CD8-positive, alpha-beta memory T cell (primary cell): ENCODE measurements around the gene BOC. TPM values are rescaled to one million over a fixed set of nuclear protein-coding genes. Genes with fewer than 3 reads are reported as not detected.
"Not testable (repeated sequence)": the region's sequence is repeated elsewhere in the genome, so short reads cannot be mapped to it uniquely, and the experiment has no call there.

Experiments used
- CTCF ChIA-PET: fragments of 350-600 bp; sonication (Branson Sonifier 250); formaldehyde crosslinking; loops from one replicate; lab custom pipeline; 2021; ENCODE audit warnings: antibody characterized with exemption; lab: Charles Lee
- POLR2A ChIA-PET: fragments of 350-600 bp; sonication (Branson Sonifier 250); formaldehyde crosslinking; loops from one replicate; lab custom pipeline; 2021; ENCODE audit warnings: antibody characterized with exemption; lab: Charles Lee
- DNase-seq, 5 donors: peaks; one replicate each; pipeline versions ENCODE4 v3.0.0 to v3.0.0-alpha.2; 2020 to 2022; ENCODE audit warnings: mixed read lengths in 1 of 5
- H3K27ac ChIP-seq: one replicate; pipeline ENCODE4 v1.7.0; 2013; ENCODE audit warnings: low read depth, mild to moderate bottlenecking, low read length, moderate library complexity
- H3K27me3 ChIP-seq: 2 replicates; pipeline ENCODE4 v1.7.0; 2013; ENCODE audit warnings: low read length, mild to moderate bottlenecking; ENCODE audit not compliant: insufficient read depth, poor library complexity, severe bottlenecking
- H3K36me3 ChIP-seq: 2 replicates; pipeline ENCODE4 v1.7.0; 2013; ENCODE audit warnings: mild to moderate bottlenecking, low read length, moderate library complexity; ENCODE audit not compliant: insufficient read depth
- H3K4me1 ChIP-seq: 2 replicates; pipeline ENCODE4 v1.7.0; 2013; ENCODE audit warnings: mild to moderate bottlenecking, low read length, moderate library complexity; ENCODE audit not compliant: insufficient read depth
- H3K4me3 ChIP-seq: 2 replicates; pipeline ENCODE4 v1.7.0; 2013; ENCODE audit warnings: mild to moderate bottlenecking, low read length
- H3K9me3 ChIP-seq: 2 replicates; pipeline ENCODE4 v1.7.0; 2013; ENCODE audit warnings: mild to moderate bottlenecking, low read length
- H3K27ac Mint-ChIP-seq, 8 donors: one replicate each; pipeline ENCODE4 v1.8.0; 2020 to 2021; ENCODE audit warnings: mixed read lengths in 8 of 8, mild to moderate bottlenecking in 6 of 8, inconsistent platforms in 3 of 8, moderate library complexity in 3 of 8
- H3K27me3 Mint-ChIP-seq, 2 donors: one replicate each; pipeline ENCODE4 v1.8.0; 2020 to 2021; ENCODE audit warnings: mixed read lengths in 2 of 2, mild to moderate bottlenecking in 1 of 2, moderate library complexity in 1 of 2
- H3K36me3 Mint-ChIP-seq, 3 donors: one replicate each; pipeline ENCODE4 v1.8.0; 2020 to 2021; ENCODE audit warnings: mixed read lengths in 3 of 3, inconsistent platforms in 1 of 3, mild to moderate bottlenecking in 1 of 3
- H3K4me1 Mint-ChIP-seq, 3 donors: one replicate each; pipeline ENCODE4 v1.8.0; 2020 to 2021; ENCODE audit warnings: mixed read lengths in 3 of 3, inconsistent platforms in 1 of 3, mild to moderate bottlenecking in 1 of 3
- H3K4me3 Mint-ChIP-seq, 7 donors: one replicate each; pipeline ENCODE4 v1.8.0; 2020 to 2021; ENCODE audit warnings: mixed read lengths in 7 of 7, mild to moderate bottlenecking in 6 of 7, moderate library complexity in 4 of 7, inconsistent platforms in 2 of 7
- H3K9me3 Mint-ChIP-seq, 5 donors: one replicate each; pipeline ENCODE4 v1.8.0; 2020 to 2022; ENCODE audit warnings: mixed read lengths in 5 of 5, mild to moderate bottlenecking in 3 of 5, moderate library complexity in 2 of 5, inconsistent platforms in 1 of 5
- polyA plus RNA-seq: library from polyadenylated mRNA; unstranded; fragments of 300-500 nt; fragmentation: Illumina TruSeq; gene quantifications from one replicate; pipeline ENCODE4 v1.2.3, GENCODE V29; 2021
- total RNA-seq, 2 experiments: library from RNA; stranded (reverse); gene quantifications; one replicate each; pipeline ENCODE4 v1.2.3, GENCODE V29; 2021

BOC gene
- total and polyA plus RNA-seq, 3 experiments from 2014 or later, result not detected

GRCh38 chr3:113169891-113170452 lies 41.4 kb upstream of the BOC start:
- H3K9me3 ChIP-seq, result no peaks in the 10 kb centered on the region
- H3K4me3 ChIP-seq, result no peak overlapping the region
- Mint-ChIP-seq H3K36me3 (no peaks in the 10 kb centered on the region), H3K4me1 (no peaks in the 10 kb centered on the region), H3K9me3 (peaks cover 0 to 5% (median 0%) of the 10 kb centered on the region in 5 donors), H3K4me3 (no peak overlapping the region), H3K27me3 (peaks cover 4 to 12% of the 10 kb centered on the region in 2 donors), H3K27ac (no peak overlapping the region)
- no peaks in the 10 kb centered on the region for H3K36me3 ChIP-seq
- ChIA-PET POLR2A (no interaction called here), CTCF (no interaction called here)
- no peaks in the 10 kb centered on the region for H3K27me3 ChIP-seq
- DNase-seq, result no peak
- no peaks in the 10 kb centered on the region for H3K4me1 ChIP-seq
- no peak overlapping the region for H3K27ac ChIP-seq

- POLR2A ChIA-PET, result no interaction called here
- no peak overlapping the region for H3K4me3 ChIP-seq
- no peaks in the 10 kb centered on the region for H3K4me1 ChIP-seq
- H3K27me3 ChIP-seq, result no peaks in the 10 kb centered on the region
- Mint-ChIP-seq H3K4me3 (no peak overlapping the region), H3K36me3 (no peaks in the 10 kb centered on the region), H3K27me3 (peaks cover 1 to 17% of the 10 kb centered on the region in 2 donors), H3K9me3 (peaks cover 0 to 5% (median 0%) of the 10 kb centered on the region in 5 donors), H3K27ac (no peak overlapping the region), H3K4me1 (no peaks in the 10 kb centered on the region)
- H3K9me3 ChIP-seq, result no peaks in the 10 kb centered on the region
- no peak overlapping the region for H3K27ac ChIP-seq
- H3K36me3 ChIP-seq, result no peaks in the 10 kb centered on the region
- CTCF ChIA-PET, result no interaction called here
- no peak for DNase-seq
These were observed 40.6 kb upstream of the BOC start for GRCh38 chr3:113170771-113171170.

GRCh38 chr3:113171675-113172300 lies 39.6 kb upstream of the BOC start:
- DNase-seq, POLR2A ChIA-PET, CTCF ChIA-PET: not testable (repeated sequence)

GRCh38 chr3:113173102-113173501 lies 38.3 kb upstream of the BOC start:
- Mint-ChIP-seq H3K4me3 (no peak overlapping the region), H3K9me3 (peaks cover 0 to 5% (median 0%) of the 10 kb centered on the region in 5 donors), H3K36me3 (no peaks in the 10 kb centered on the region), H3K4me1 (no peaks in the 10 kb centered on the region), H3K27ac (no peak overlapping the region), H3K27me3 (peaks cover 1 to 19% of the 10 kb centered on the region in 2 donors)
- Histone ChIP-seq H3K9me3 (no peaks in the 10 kb centered on the region), H3K4me1 (no peaks in the 10 kb centered on the region), H3K4me3 (no peak overlapping the region), H3K36me3 (no peaks in the 10 kb centered on the region), H3K27ac (no peak overlapping the region), H3K27me3 (no peaks in the 10 kb centered on the region)
- ChIA-PET POLR2A (no interaction called here), CTCF (no interaction called here)
- no peak for DNase-seq

More at GRCh38 chr3:113171675-113172300, 39.6 kb upstream of the BOC start:
- H3K36me3 Mint-ChIP-seq, H3K4me1 Mint-ChIP-seq, H3K9me3 Mint-ChIP-seq, H3K4me3 ChIP-seq, H3K4me1 ChIP-seq, H3K27ac ChIP-seq, H3K27ac Mint-ChIP-seq, H3K9me3 ChIP-seq, H3K4me3 Mint-ChIP-seq, H3K27me3 ChIP-seq, H3K36me3 ChIP-seq: not testable (repeated sequence)
- H3K27me3 Mint-ChIP-seq, result peaks cover 1 to 19% of the 10 kb centered on the region in 2 donors

- Histone ChIP-seq H3K4me3 (no peak overlapping the region), H3K36me3 (no peaks in the 10 kb centered on the region), H3K27ac (no peak overlapping the region), H3K27me3 (no peaks in the 10 kb centered on the region), H3K4me1 (no peaks in the 10 kb centered on the region), H3K9me3 (no peaks in the 10 kb centered on the region)
- H3K9me3 Mint-ChIP-seq, result peaks cover 0 to 5% (median 0%) of the 10 kb centered on the region in 5 donors
- no peak for DNase-seq
- ChIA-PET CTCF (no interaction called here), POLR2A (no interaction called here)
- no peak overlapping the region for H3K27ac Mint-ChIP-seq
- no peaks in the 10 kb centered on the region for H3K4me1 Mint-ChIP-seq
- peaks cover 1 to 19% of the 10 kb centered on the region in 2 donors for H3K27me3 Mint-ChIP-seq
- no peaks in the 10 kb centered on the region for H3K36me3 Mint-ChIP-seq
- H3K4me3 Mint-ChIP-seq, result no peak overlapping the region
These were observed 37.1 kb upstream of the BOC start for GRCh38 chr3:113174304-113174703.

GRCh38 chr3:113174801-113175485 lies 36.4 kb upstream of the BOC start:
- H3K27ac Mint-ChIP-seq, result no peak overlapping the region
- ChIA-PET CTCF (no interaction called here), POLR2A (no interaction called here)
- H3K4me3 Mint-ChIP-seq, result no peak overlapping the region
- DNase-seq, result no peak
- Histone ChIP-seq H3K36me3 (no peaks in the 10 kb centered on the region), H3K27ac (no peak overlapping the region), H3K4me1 (no peaks in the 10 kb centered on the region), H3K27me3 (no peaks in the 10 kb centered on the region), H3K4me3 (no peak overlapping the region), H3K9me3 (no peaks in the 10 kb centered on the region)
- peaks cover 0 to 5% (median 0%) of the 10 kb centered on the region in 5 donors for H3K9me3 Mint-ChIP-seq
- no peaks in the 10 kb centered on the region for H3K36me3 Mint-ChIP-seq
- H3K27me3 Mint-ChIP-seq, result peaks cover 1 to 19% of the 10 kb centered on the region in 2 donors
- no peaks in the 10 kb centered on the region for H3K4me1 Mint-ChIP-seq

GRCh38 chr3:113177526-113177925 lies 33.8 kb upstream of the BOC start:
- H3K4me1 Mint-ChIP-seq, result no peaks in the 10 kb centered on the region
- no peaks in the 10 kb centered on the region for H3K4me1 ChIP-seq
- CTCF ChIA-PET, result no interaction called here
- H3K27ac Mint-ChIP-seq, result no peak overlapping the region
- H3K4me3 Mint-ChIP-seq, result no peak overlapping the region
- no peaks in the 10 kb centered on the region for H3K9me3 ChIP-seq
- no peak overlapping the region for H3K27ac ChIP-seq
- H3K27me3 ChIP-seq, result no peaks in the 10 kb centered on the region
- no peaks in the 10 kb centered on the region for H3K36me3 ChIP-seq
- DNase-seq, result no peak
- H3K9me3 Mint-ChIP-seq, result no peaks in the 10 kb centered on the region
- POLR2A ChIA-PET, result no interaction called here
- H3K36me3 Mint-ChIP-seq, result no peaks in the 10 kb centered on the region
- H3K4me3 ChIP-seq, result no peak overlapping the region
- peaks cover 1 to 12% of the 10 kb centered on the region in 2 donors for H3K27me3 Mint-ChIP-seq

- Histone ChIP-seq H3K9me3 (no peaks in the 10 kb centered on the region), H3K27me3 (no peaks in the 10 kb centered on the region), H3K36me3 (no peaks in the 10 kb centered on the region), H3K4me3 (no peak overlapping the region), H3K4me1 (no peaks in the 10 kb centered on the region), H3K27ac (no peak overlapping the region)
- no peak for DNase-seq
- H3K9me3 Mint-ChIP-seq, result no peaks in the 10 kb centered on the region
- CTCF ChIA-PET, result no interaction called here
- no peak overlapping the region for H3K27ac Mint-ChIP-seq
- no peak overlapping the region for H3K4me3 Mint-ChIP-seq
- H3K36me3 Mint-ChIP-seq, result no peaks in the 10 kb centered on the region
- peaks cover 2 to 20% of the 10 kb centered on the region in 2 donors for H3K27me3 Mint-ChIP-seq
- no peaks in the 10 kb centered on the region for H3K4me1 Mint-ChIP-seq
- POLR2A ChIA-PET, result no interaction called here
These were observed 32.0 kb upstream of the BOC start for GRCh38 chr3:113179235-113179824.
